ENCODE measurements around the gene DDX24.

DDX24 gene

GRCh38 chr14:94031161-94031882, 49.7 kb downstream of the DDX24 start:
- DNase-seq (ENCODE audit: low read depth), result no peak

- DNase-seq (ENCODE audit: low read depth), result no peak
Observed at GRCh38 chr14:94030571-94030970, 50.4 kb downstream of the DDX24 start.

- DNase-seq (ENCODE audit: low read depth), result no peak
Observed at GRCh38 chr14:94029671-94030203, 51.3 kb downstream of the DDX24 start.

- DNase-seq (ENCODE audit: low read depth), result no peak
Observed at GRCh38 chr14:94029265-94029664, 51.7 kb downstream of the DDX24 start.

- no peak for DNase-seq (ENCODE audit: low read depth)
Observed at GRCh38 chr14:94028450-94028826, 52.6 kb downstream of the DDX24 start.

- no peak for DNase-seq (ENCODE audit: low read depth)
Observed at GRCh38 chr14:94027566-94028449, 53.2 kb downstream of the DDX24 start.

- DNase-seq (ENCODE audit: low read depth), result no peak
Observed at GRCh38 chr14:94026889-94027469, 54.0 kb downstream of the DDX24 start.

GRCh38 chr14:94026173-94026888, 54.7 kb downstream of the DDX24 start, which contains the start of gene OTUB2:
Gene OTUB2 (plus strand): TSS chr14:94026340. CDS start chr14:94026538, 198 bp downstream.
- peak; percentile 97 for DNase-seq (ENCODE audit: low read depth)

- DNase-seq (ENCODE audit: low read depth), result no peak
Observed at GRCh38 chr14:94025720-94026119, 55.3 kb downstream of the DDX24 start.

GRCh38 chr14:94024549-94024948, 56.5 kb downstream of the DDX24 start:
- DNase-seq (ENCODE audit: low read depth), result no peak

- DNase-seq (ENCODE audit: low read depth), result no peak
Observed at GRCh38 chr14:94022532-94023411, 58.2 kb downstream of the DDX24 start.

GRCh38 chr14:94021416-94022157, 59.4 kb downstream of the DDX24 start:
- DNase-seq (ENCODE audit: low read depth), result no peak

- DNase-seq (ENCODE audit: low read depth), result no peak
Observed at GRCh38 chr14:94021001-94021400, 60.0 kb downstream of the DDX24 start.

- no peak for DNase-seq (ENCODE audit: low read depth)
Observed at GRCh38 chr14:94020267-94020666, 60.7 kb downstream of the DDX24 start.

GRCh38 chr14:94019329-94019728, 61.7 kb downstream of the DDX24 start:
- no peak for DNase-seq (ENCODE audit: low read depth)

GRCh38 chr14:94018308-94018707, 62.7 kb downstream of the DDX24 start:
- DNase-seq (ENCODE audit: low read depth), result no peak

GRCh38 chr14:94016446-94016976, 64.5 kb downstream of the DDX24 start:
- no peak for DNase-seq (ENCODE audit: low read depth)

GRCh38 chr14:94015223-94015622, 65.8 kb downstream of the DDX24 start:
- no peak for DNase-seq (ENCODE audit: low read depth)

GRCh38 chr14:94014382-94014781, 66.6 kb downstream of the DDX24 start:
- no peak for DNase-seq (ENCODE audit: low read depth)

GRCh38 chr14:94011795-94012194, 69.2 kb downstream of the DDX24 start:
- DNase-seq (ENCODE audit: low read depth), result no peak

All from fibroblast of the conjunctiva (primary cell).